Choroid plexus epithelial cell (primary cell): Measurements from ENCODE around the gene GATA5.

Experiments used
- DNase-seq: peaks from one replicate; pipeline ENCODE4 v3.0.0-alpha.2; 2010; ENCODE audit warnings: low read depth
- H3K4me3 ChIP-seq: 2 replicates; pipeline ENCODE4 v1.5.1; 2011; ENCODE audit warnings: low read depth, mild to moderate bottlenecking, control low read depth, low read length, moderate library complexity
- CTCF ChIP-seq: conservative IDR thresholded peaks from 2 replicates; pipeline ENCODE4 v1.5.1; 2011; ENCODE audit warnings: low read depth, mild to moderate bottlenecking, control low read depth, inconsistent platforms, low read length, moderate library complexity

The GATA5 gene

GRCh38 chr20:62454904-62455636 is 20.7 kb downstream of the GATA5 start:
- TF ChIP-seq CTCF: no peak
- no peak for DNase-seq

GRCh38 chr20:62453186-62453808 is 22.5 kb downstream of the GATA5 start:
- no peak overlapping the region for H3K4me3 ChIP-seq
- DNase-seq: no peak
- no peak for TF ChIP-seq CTCF

More at GRCh38 chr20:62454904-62455636, 20.7 kb downstream of the GATA5 start:
- H3K4me3 ChIP-seq: no peak overlapping the region

GRCh38 chr20:62452475-62453095 is 23.2 kb downstream of the GATA5 start:
- TF ChIP-seq CTCF: no peak
- no peak overlapping the region for H3K4me3 ChIP-seq
- no peak for DNase-seq

- no peak overlapping the region for H3K4me3 ChIP-seq
- no peak for DNase-seq
- TF ChIP-seq CTCF: no peak
Measured at GRCh38 chr20:62451970-62452369, 23.8 kb downstream of the GATA5 start.

GRCh38 chr20:62451156-62451767 is 24.5 kb downstream of the GATA5 start:
- TF ChIP-seq CTCF: no peak

GRCh38 chr20:62449951-62450691 is 25.7 kb downstream of the GATA5 start:
- TF ChIP-seq CTCF: peak; percentile 37
- no peak for DNase-seq
- no peak overlapping the region for H3K4me3 ChIP-seq

More at GRCh38 chr20:62451156-62451767, 24.5 kb downstream of the GATA5 start:
- DNase-seq: no peak
- no peak overlapping the region for H3K4me3 ChIP-seq
